Body of pancreas (tissue), 4 donors: ENCODE measurements around the gene TSHZ2. TPM values are rescaled to one million over a fixed set of nuclear protein-coding genes. Genes with fewer than 3 reads are reported as not detected.

Source experiments
- ATAC-seq: fragments of 150-250 bp; one replicate; pipeline ENCODE4 v1.9.1; 2016
- DNase-seq, 4 donors: peaks; one replicate each; pipeline ENCODE4 v3.0.0-alpha.2; 2019
- H3K27ac ChIP-seq, 4 donors: fragments of 200-600 bp; sonication (generic); 1 replicate in 3 of 4; 2 replicates in 1 of 4; pipeline versions ENCODE4 v1.5.1 to v1.6.1; 2016 to 2019; ENCODE audit warnings: mild to moderate bottlenecking in 1 of 4, mixed read lengths in 1 of 4, moderate library complexity in 1 of 4
- H3K27me3 ChIP-seq, 2 donors: fragments of 200-600 bp; sonication (generic); one replicate each; pipeline ENCODE4 v1.6.0; 2016; ENCODE audit warnings: mild to moderate bottlenecking in 1 of 2
- H3K36me3 ChIP-seq, 2 donors: fragments of 200-600 bp; sonication (generic); replicated peaks in 1 of 2; 2 replicates each; pipeline ENCODE4 v1.5.1; 2016; ENCODE audit warnings: low read depth in 2 of 2; ENCODE audit not compliant: insufficient read depth in 1 of 2
- H3K4me1 ChIP-seq: fragments of 200-600 bp; sonication (generic); one replicate; pipeline ENCODE4 v1.6.0; 2016
- H3K4me3 ChIP-seq, 2 donors: fragments of 200-600 bp; sonication (generic); 1 replicate in 1 of 2; 2 replicates in 1 of 2; pipeline ENCODE4 v1.5.1; 2016 to 2019
- H3K9me3 ChIP-seq, 3 donors: fragments of 200-600 bp; sonication (generic); 1 replicate in 2 of 3; 2 replicates in 1 of 3; pipeline ENCODE4 v1.5.1; 2016
- CTCF ChIP-seq, 7 experiments: fragments of 450-650 bp in 4 of 7; fragments of 200-600 bp in 3 of 7; sonication (generic) in 3 of 7; IDR thresholded peaks; one replicate each; pipeline ENCODE4 v1.5.1; 2016 to 2019; ENCODE audit warnings: antibody characterized with exemption in 7 of 7
- POLR2A ChIP-seq, 3 donors: fragments of 450-650 bp; IDR thresholded peaks; one replicate each; pipeline ENCODE4 v1.6.1; 2016; ENCODE audit warnings: antibody characterized with exemption in 3 of 3, mild to moderate bottlenecking in 2 of 3
- WGBS, 2 donors: methylation state at CpG; one replicate each; pipeline ENCODE4 v1.1.5; 2017; 5-methylcytosine and 5-hydroxymethylcytosine counted together
- intact Hi-C: fragments of 100-400 bp; cut with DNase I; formaldehyde crosslinking; loops from one replicate; pipeline ENCODE4 v1.15.1; 2023
- total RNA-seq, 2 donors: library from RNA; depleted of rRNA; stranded (reverse); fragments of >200 nt; gene quantifications; one replicate each; pipeline ENCODE4 v1.1.0, GENCODE V29; 2016

Gene TSHZ2
- total RNA-seq, 2 donors from 2014 or later = 6.0 to 9.6 TPM

- H3K4me3 ChIP-seq = no peak overlapping the region
- WGBS, 2 donors = 74 to 89% methylated on average over 2 of the region's 2 CpGs
- H3K27ac ChIP-seq = no peak overlapping the region
- no peaks in the 10 kb centered on the region for H3K27me3 ChIP-seq
- H3K36me3 ChIP-seq = no peaks in the 10 kb centered on the region
- TF ChIP-seq CTCF (IDR thresholded peaks at IDR 0.05) (no peak), POLR2A (IDR thresholded peaks at IDR 0.05) (no peak)
- ATAC-seq (no peak), DNase-seq (no peak)
- H3K9me3 ChIP-seq = no peaks in the 10 kb centered on the region
- intact Hi-C loops = no loop called here
- H3K4me1 ChIP-seq = peaks cover 9% of the 10 kb centered on the region
These were observed 418.6 kb downstream of the TSHZ2 start for GRCh38 chr20:53390770-53391169.

- intact Hi-C loops = no loop called here
- DNase-seq = peak in 2 of 4 donors; percentile 7 to 10
- no peaks in the 10 kb centered on the region for H3K36me3 ChIP-seq
- TF ChIP-seq CTCF (IDR thresholded peaks at IDR 0.05) = no peak
- H3K4me3 ChIP-seq = no peak overlapping the region
- H3K27me3 ChIP-seq = no peaks in the 10 kb centered on the region
- no peak overlapping the region for H3K27ac ChIP-seq
- ATAC-seq = peak; percentile 38
- H3K4me1 ChIP-seq = peaks cover 9% of the 10 kb centered on the region
- H3K9me3 ChIP-seq = no peaks in the 10 kb centered on the region
These were observed 422.3 kb downstream of the TSHZ2 start for GRCh38 chr20:53394433-53394832.

- TF ChIP-seq POLR2A (IDR thresholded peaks at IDR 0.05) (no peak), CTCF (IDR thresholded peaks at IDR 0.05) (no peak)
- 57 to 74% methylated on average over 5 of the region's 5 CpGs for WGBS, 2 donors
- Histone ChIP-seq H3K27ac (no peak overlapping the region), H3K9me3 (no peaks in the 10 kb centered on the region), H3K4me3 (no peak overlapping the region), H3K4me1 (peaks cover 9% of the 10 kb centered on the region), H3K27me3 (no peaks in the 10 kb centered on the region), H3K36me3 (no peaks in the 10 kb centered on the region)
- ATAC-seq (peak; percentile 24), DNase-seq (no peak)
- intact Hi-C loops = no loop called here
These were observed 423.2 kb downstream of the TSHZ2 start for GRCh38 chr20:53395188-53395923.

- Histone ChIP-seq H3K4me1 (peaks cover 9% of the 10 kb centered on the region), H3K27ac (no peak overlapping the region), H3K27me3 (no peaks in the 10 kb centered on the region), H3K9me3 (no peaks in the 10 kb centered on the region), H3K4me3 (no peak overlapping the region), H3K36me3 (no peaks in the 10 kb centered on the region)
- 82% methylated on average over 7 of the region's 7 CpGs for WGBS, 2 donors
- no peak for ATAC-seq
- DNase-seq = no peak
- intact Hi-C loops = no loop called here
- TF ChIP-seq POLR2A (IDR thresholded peaks at IDR 0.05) (no peak), CTCF (IDR thresholded peaks at IDR 0.05) (no peak)
These were observed 426.9 kb downstream of the TSHZ2 start for GRCh38 chr20:53399083-53399482.
